H1 (cell line): Measurements from ENCODE around the gene CENPP. TPM values are rescaled to one million over a fixed set of nuclear protein-coding genes. Genes with fewer than 3 reads are reported as not detected.

Source experiments
- CTCF ChIA-PET: fragments of 300-600 bp; sonication (Branson Sonifier 250); formaldehyde crosslinking; loops from one replicate; lab custom pipeline; 2021; ENCODE audit not compliant: partially characterized antibody; lab: Charles Lee
- POLR2A ChIA-PET: fragments of 300-600 bp; sonication (Branson Sonifier 250); formaldehyde crosslinking; loops from one replicate; lab custom pipeline; 2021; ENCODE audit warnings: inconsistent platforms; ENCODE audit not compliant: partially characterized antibody; lab: Charles Lee
- DNase-seq, 2 experiments: peaks; one replicate each; pipeline versions ENCODE4 v3.0.0 to v3.0.0-alpha.2; 2010 to 2022; ENCODE audit warnings: low spot score in 2 of 2, low read depth in 1 of 2, mixed read lengths in 1 of 2
- FAIRE-seq: peaks from 2 replicates; lab custom pipeline; 2011; peaks lifted over from hg19 to GRCh38; lab: Jason Lieb, UNC
- H2AFZ ChIP-seq: 2 replicates; pipeline ENCODE4 v1.8.1; 2012; ENCODE audit warnings: low read length, inconsistent platforms
- H2AK5ac ChIP-seq: 2 replicates; pipeline ENCODE4 v1.6.1; 2013; ENCODE audit warnings: low read depth, low read length
- H2BK120ac ChIP-seq: replicated peaks from 2 replicates; pipeline ENCODE3; 2013; ENCODE audit warnings: low read depth, low read length, inconsistent platforms
- H2BK12ac ChIP-seq: 2 replicates; pipeline ENCODE4 v1.6.1; 2013; ENCODE audit warnings: low read depth, low read length
- H2BK15ac ChIP-seq: 2 replicates; pipeline ENCODE4 v1.6.1; 2013; ENCODE audit warnings: low read length
- H2BK20ac ChIP-seq: 2 replicates; pipeline ENCODE4 v1.6.1; 2013; ENCODE audit warnings: low read length
- H2BK5ac ChIP-seq: 2 replicates; pipeline ENCODE4 v1.6.1; 2013; ENCODE audit warnings: low read depth, low read length
- H3K14ac ChIP-seq: 2 replicates; pipeline ENCODE4 v1.6.1; 2013; ENCODE audit warnings: inconsistent platforms; ENCODE audit not compliant: insufficient read length
- H3K18ac ChIP-seq: 2 replicates; pipeline ENCODE4 v1.6.1; 2013; ENCODE audit warnings: low read length; ENCODE audit errors: extremely low read depth
- H3K23ac ChIP-seq: 2 replicates; pipeline ENCODE4 v1.6.1; 2013; ENCODE audit warnings: inconsistent platforms; ENCODE audit not compliant: insufficient read length
- H3K23me2 ChIP-seq: 2 replicates; pipeline ENCODE4 v1.6.1; 2013; ENCODE audit warnings: low read depth, low read length
- H3K27ac ChIP-seq: 2 replicates; pipeline ENCODE4 v1.6.1; 2011; ENCODE audit warnings: low read depth, low read length, inconsistent platforms
- H3K27me3 ChIP-seq, 4 experiments: replicated peaks in 1 of 4; 1 replicate in 1 of 4; 2 replicates in 3 of 4; pipeline versions ENCODE4 v1.6.1 to v1.8.1; 2011 to 2013; ENCODE audit warnings: low read length in 3 of 4, mild to moderate bottlenecking in 3 of 4, inconsistent platforms in 2 of 4, mixed read lengths in 2 of 4, moderate library complexity in 1 of 4; ENCODE audit not compliant: control insufficient read depth in 3 of 4, insufficient read depth in 3 of 4; ENCODE audit errors: extremely low read depth in 1 of 4
- H3K36me3 ChIP-seq, 4 experiments: 2 replicates each; pipeline versions ENCODE4 v1.6.1 to v1.8.1; 2011 to 2013; ENCODE audit warnings: mild to moderate bottlenecking in 4 of 4, low read length in 3 of 4, moderate library complexity in 2 of 4, control low read depth in 1 of 4, inconsistent platforms in 1 of 4; ENCODE audit not compliant: insufficient read depth in 4 of 4, control insufficient read depth in 2 of 4
- H3K4ac ChIP-seq: replicated peaks from 2 replicates; pipeline ENCODE3; 2013; ENCODE audit warnings: low read length, low read depth, mixed read lengths, inconsistent platforms; ENCODE audit not compliant: insufficient read length
- H3K4me1 ChIP-seq, 4 experiments: replicated peaks in 1 of 4; 1 replicate in 1 of 4; 2 replicates in 3 of 4; pipeline versions ENCODE4 v1.6.1 to v1.8.1; 2011 to 2013; ENCODE audit warnings: low read length in 3 of 4, inconsistent platforms in 2 of 4, mixed read lengths in 1 of 4; ENCODE audit not compliant: insufficient read depth in 4 of 4, control insufficient read depth in 3 of 4
- H3K4me2 ChIP-seq, 2 experiments: 2 replicates each; pipeline versions ENCODE4 v1.6.1 to v1.8.1; 2011 to 2013; ENCODE audit warnings: low read depth in 2 of 2, low read length in 2 of 2, control low read depth in 1 of 2, inconsistent platforms in 1 of 2, mild to moderate bottlenecking in 1 of 2; ENCODE audit not compliant: insufficient read depth in 1 of 2
- H3K4me3 ChIP-seq, 4 experiments: fragments of 200-600, 300-600 bp in 1 of 4; sonication (generic), shearing (Covaris generic), sonication (Bioruptor Twin) in 1 of 4; 2 replicates each; pipeline versions ENCODE4 v1.5.1 to v1.8.1; 2011 to 2016; ENCODE audit warnings: low read length in 4 of 4, low read depth in 3 of 4, control low read depth in 2 of 4, inconsistent platforms in 2 of 4, mild to moderate bottlenecking in 2 of 4, mixed read lengths in 1 of 4, moderate library complexity in 1 of 4; ENCODE audit not compliant: insufficient read depth in 2 of 4; ENCODE audit errors: extremely low read depth in 1 of 4
- H3K56ac ChIP-seq: replicated peaks from 2 replicates; pipeline ENCODE3; 2013; ENCODE audit warnings: low read depth, mild to moderate bottlenecking, mixed read lengths, low read length, inconsistent platforms; ENCODE audit not compliant: insufficient read length
- H3K79me1 ChIP-seq: 2 replicates; pipeline ENCODE4 v1.6.1; 2013; ENCODE audit warnings: low read depth, low read length, control low read depth
- H3K79me2 ChIP-seq, 2 experiments: 2 replicates each; pipeline versions ENCODE4 v1.6.1 to v1.8.1; 2012 to 2013; ENCODE audit warnings: low read length in 2 of 2, mild to moderate bottlenecking in 2 of 2, inconsistent platforms in 1 of 2; ENCODE audit not compliant: insufficient read depth in 2 of 2, control insufficient read depth in 1 of 2
- H3K9ac ChIP-seq, 4 experiments: replicated peaks in 1 of 4; 1 replicate in 1 of 4; 2 replicates in 3 of 4; pipeline versions ENCODE4 v1.6.1 to v1.8.1; 2011 to 2013; ENCODE audit warnings: low read depth in 3 of 4, low read length in 3 of 4, control low read depth in 2 of 4, mild to moderate bottlenecking in 2 of 4, moderate library complexity in 2 of 4, inconsistent platforms in 1 of 4; ENCODE audit errors: extremely low read depth in 1 of 4
- H3K9me3 ChIP-seq, 2 experiments: 2 replicates each; pipeline versions ENCODE4 v1.6.1 to v1.8.1; 2012 to 2013; ENCODE audit warnings: mild to moderate bottlenecking in 2 of 2, moderate library complexity in 2 of 2, control low read depth in 1 of 2, inconsistent platforms in 1 of 2, low read depth in 1 of 2, low read length in 1 of 2, mixed read lengths in 1 of 2; ENCODE audit not compliant: insufficient read depth in 2 of 2
- H4K20me1 ChIP-seq, 2 experiments: replicated peaks in 1 of 2; 2 replicates each; pipeline versions ENCODE3 to v1.8.1; 2011 to 2013; ENCODE audit warnings: inconsistent platforms in 2 of 2, low read length in 2 of 2, mild to moderate bottlenecking in 1 of 2; ENCODE audit not compliant: insufficient read depth in 2 of 2, control insufficient read depth in 1 of 2
- H4K5ac ChIP-seq: 2 replicates; pipeline ENCODE4 v1.6.1; 2013; ENCODE audit warnings: low read length, low read depth, mixed read lengths, inconsistent platforms; ENCODE audit not compliant: insufficient read length
- H4K8ac ChIP-seq: 2 replicates; pipeline ENCODE4 v1.8.0; 2013; ENCODE audit warnings: mild to moderate bottlenecking, moderate library complexity, low read length, inconsistent platforms; ENCODE audit not compliant: insufficient read depth; ENCODE audit errors: extremely low read depth
- H4K91ac ChIP-seq: replicated peaks from 2 replicates; pipeline ENCODE3; 2013; ENCODE audit warnings: low read length, mixed read lengths, inconsistent platforms; ENCODE audit not compliant: insufficient read length
- RNF2 ChIP-seq: fragments of 200-900, 300-1000 bp; sonication (generic); IDR thresholded peaks from 2 replicates; pipeline ENCODE4 v1.7.1; 2016; ENCODE audit warnings: borderline replicate concordance, low read depth, mild to moderate bottlenecking, antibody characterized with exemption, low read length; ENCODE audit not compliant: poor library complexity, severe bottlenecking; ENCODE audit errors: missing control alignments
- RXRA ChIP-seq: IDR thresholded peaks from 2 replicates; pipeline ENCODE4 v1.6.1; 2011; ENCODE audit warnings: low read depth, mild to moderate bottlenecking, low read length, moderate library complexity; ENCODE audit not compliant: insufficient read depth
- YY1 ChIP-seq: IDR thresholded peaks from 2 replicates; pipeline ENCODE4 v1.6.1; 2011; ENCODE audit warnings: low read depth, mild to moderate bottlenecking, low read length
- WGBS, 2 experiments: shearing (Covaris generic) in 1 of 2; methylation state at CpG; one replicate each; pipeline versions ENCODE4 v1.1.6 to v1.1.7; 2013 to 2015; ENCODE audit warnings: low lambda C conversion rate in 2 of 2, mixed read lengths in 2 of 2, inconsistent platforms in 1 of 2, low coverage in 1 of 2, missing lambda C conversion rate in 1 of 2; ENCODE audit not compliant: insufficient replicate concordance in 2 of 2, insufficient coverage in 1 of 2, insufficient read length in 1 of 2; ENCODE audit errors: extremely low coverage in 1 of 2, missing lambda C conversion rate in 1 of 2; 5-methylcytosine and 5-hydroxymethylcytosine counted together
- polyA plus RNA-seq, 7 experiments: library from polyadenylated mRNA; depleted of rRNA in 3 of 7; stranded (reverse) in 5 of 7; unstranded in 2 of 7; fragments of >200 nt in 5 of 7; fragments of 200-250 nt in 2 of 7; gene quantifications; 1 replicate in 5 of 7; 2 replicates in 1 of 7; 4 replicates in 1 of 7; pipeline versions ENCODE4 v1.2.1 to v1.2.3, GENCODE V29; 2011 to 2013; ENCODE audit warnings: missing spikeins in 2 of 7, mixed read lengths in 2 of 7
- total RNA-seq: library from RNA; stranded (reverse); fragmentation: NEBNext Ultra II Directional; extraction: Animal tissue kit (Norgen Biotek cat#: 25700); gene quantifications from 2 replicates; pipeline ENCODE4 v1.2.1, GENCODE V29; 2021

The CENPP gene
- total and polyA plus RNA-seq, 2 of the 8 experiments (the other 6 are each of a cell fraction or from before 2014, with no cell fraction given) = 2.7 to 10.8 TPM

- Histone ChIP-seq H2BK15ac (no peak overlapping the region), H4K5ac (no peak overlapping the region), H3K4me2 (no peak overlapping the region), H3K18ac (no peak overlapping the region), H3K36me3 (no peaks in the 10 kb centered on the region), H3K27ac (no peak overlapping the region), H2BK20ac (no peak overlapping the region), H2BK12ac (no peak overlapping the region), H2BK120ac (no peak overlapping the region), H3K9me3 (peaks cover 0 to 7% of the 10 kb centered on the region in 2 experiments; a peak in 1 of 4 replicates), H4K91ac (no peak overlapping the region), H3K4ac (no peak overlapping the region), H3K4me3 (no peak overlapping the region), H4K8ac (no peak overlapping the region), H3K56ac (no peak overlapping the region), H3K23ac (no peak overlapping the region), H3K79me2 (no peaks in the 10 kb centered on the region), H2BK5ac (no peak overlapping the region), H3K9ac (no peak overlapping the region), H3K79me1 (no peaks in the 10 kb centered on the region), H2AFZ (no peak overlapping the region), H2AK5ac (no peak overlapping the region), H3K14ac (no peak overlapping the region), H4K20me1 (no peaks in the 10 kb centered on the region), H3K23me2 (no peaks in the 10 kb centered on the region), H3K4me1 (no peaks in the 10 kb centered on the region), H3K27me3 (0 out of 7 replicates have a peak, but pooled peaks cover 0 to 2% (median 0%) of the 10 kb centered on the region in 4 experiments)
- TF ChIP-seq YY1 (no peak), RXRA (no peak), RNF2 (no peak)
- DNase-seq (no peak), FAIRE-seq (no peak)
- WGBS, 2 experiments = 88% methylated on average over 10 of the region's 10 CpGs; no CpG with 5 or more reads in 1 of the 2 experiments
- ChIA-PET POLR2A (no interaction called here), CTCF (interaction anchor here (1.2 kb wide), 1 partner anchor 427 kb away, joined by 4 read pairs; no protein-coding TSS in a partner anchor)
Measured at GRCh38 chr9:92602413-92602812, 276.7 kb downstream of the CENPP start.
